Spleen (tissue), 11 donors: ENCODE measurements around the gene SZRD1. TPM values are rescaled to one million over a fixed set of nuclear protein-coding genes. Genes with fewer than 3 reads are reported as not detected.

Experiments used
- DNase-seq: peaks from one replicate; pipeline ENCODE4 v3.0.0-alpha.2; 2020
- H3K27ac ChIP-seq, 8 donors: fragments of 200-600 bp; sonication (generic) in 7 of 8; 1 replicate in 4 of 8; 2 replicates in 4 of 8; pipeline versions ENCODE4 v1.5.0 to v1.8.0; 2016 to 2021; ENCODE audit warnings: inconsistent platforms in 4 of 8, mild to moderate bottlenecking in 4 of 8, moderate library complexity in 1 of 8
- H3K27me3 ChIP-seq, 7 donors: fragments of 200-600 bp; sonication (generic) in 6 of 7; replicated peaks in 1 of 7; 1 replicate in 4 of 7; 2 replicates in 3 of 7; pipeline versions ENCODE4 v1.5.0 to v1.8.0; 2016 to 2021; ENCODE audit warnings: inconsistent platforms in 3 of 7, mild to moderate bottlenecking in 1 of 7
- H3K36me3 ChIP-seq, 6 donors: fragments of 200-600 bp; sonication (generic) in 5 of 6; 1 replicate in 4 of 6; 2 replicates in 2 of 6; pipeline versions ENCODE4 v1.5.0 to v1.8.0; 2016 to 2021; ENCODE audit warnings: inconsistent platforms in 2 of 6
- H3K4me1 ChIP-seq, 6 donors: fragments of 200-600 bp; sonication (generic) in 5 of 6; 1 replicate in 3 of 6; 2 replicates in 3 of 6; pipeline versions ENCODE4 v1.5.0 to v1.8.0; 2016 to 2021; ENCODE audit warnings: inconsistent platforms in 3 of 6
- H3K4me3 ChIP-seq, 8 donors: fragments of 200-600 bp; sonication (generic) in 7 of 8; 1 replicate in 4 of 8; 2 replicates in 4 of 8; pipeline versions ENCODE4 v1.5.0 to v1.8.0; 2016 to 2021; ENCODE audit warnings: inconsistent platforms in 4 of 8, mild to moderate bottlenecking in 4 of 8, moderate library complexity in 2 of 8
- H3K9me3 ChIP-seq, 8 donors: fragments of 200-600 bp; sonication (generic) in 7 of 8; 1 replicate in 4 of 8; 2 replicates in 4 of 8; pipeline versions ENCODE4 v1.5.0 to v1.8.0; 2016 to 2021; ENCODE audit warnings: inconsistent platforms in 4 of 8
- POLR2A ChIP-seq, 3 donors: fragments of 450-650 bp; IDR thresholded peaks; one replicate each; pipeline ENCODE4 v1.5.1; 2017; ENCODE audit warnings: antibody characterized with exemption in 3 of 3, mild to moderate bottlenecking in 1 of 3
- POLR2AphosphoS5 ChIP-seq, 3 donors: sonication (generic); formaldehyde crosslinking; IDR thresholded peaks; one replicate each; pipeline ENCODE4 v1.5.1; 2017; ENCODE audit warnings: antibody characterized with exemption in 3 of 3
- WGBS, 5 donors: extraction: QIAGEN DNeasy Blood & Tissue Kit in 3 of 5; methylation state at CpG; one replicate each; pipeline versions ENCODE4 v1.1.5 to v1.1.7; 2013 to 2018; 5-methylcytosine and 5-hydroxymethylcytosine counted together
- intact Hi-C: fragments of 100-400 bp; cut with DNase I; formaldehyde crosslinking; loops from one replicate; pipeline ENCODE4 v1.15.0; 2023; ENCODE audit warnings: low total_unique reads
- polyA plus RNA-seq, 3 donors: library from polyadenylated mRNA; stranded (reverse); fragments of 200-250 nt; gene quantifications; one replicate each; pipeline ENCODE4 v1.2.1, GENCODE V29; 2013
- total RNA-seq, 7 donors: library from RNA; depleted of rRNA in 3 of 7; stranded (reverse); fragments of >200 nt in 3 of 7; fragmentation: NEBNext Ultra II Directional in 4 of 7; extraction: Animal tissue kit (Norgen Biotek cat#: 25700) in 4 of 7; gene quantifications; one replicate each; pipeline versions ENCODE4 v1.1.0 to v1.2.1, GENCODE V29; 2016 to 2021
- TF ChIP-seq, protein P1 (sequence below), 11 experiments: fragments of 200-600 bp in 7 of 11; fragments of 450-650 bp in 4 of 11; sonication (generic) in 4 of 11; IDR thresholded peaks in 8 of 11; conservative IDR thresholded peaks in 3 of 11; 1 replicate in 7 of 11; 2 replicates in 4 of 11; pipeline versions ENCODE4 v1.4.0 to v1.8.0; 2016 to 2021; ENCODE audit warnings: antibody characterized with exemption in 11 of 11, inconsistent platforms in 4 of 11, mild to moderate bottlenecking in 1 of 11
- donor health status: healthy with polysubstance abuse.
- donor health status: DM: no; HTN: no; CAD: no; lungs with moderate emphysema.
- donor health status: DM: no; HTN: no; CAD: no.
- donor health status: Bipolar disorder and iron deficiency.
- donor health status: healthy.
- donor health status: DM: no; HTN: no; CAD: no.
- donor health status: DM: yes; HTN: yes; CAD: no.

Gene SZRD1
- total and polyA plus RNA-seq, 10 donors = 37.8 to 129 (median 84.6) TPM

GRCh38 chr1:16438516-16438915, 71.5 kb downstream of the SZRD1 start:
- intact Hi-C loops = no loop called here
- no peak for DNase-seq
- Histone ChIP-seq H3K27ac (no peak overlapping the region), H3K4me3 (no peak overlapping the region), H3K27me3 (no peaks in the 10 kb centered on the region), H3K9me3 (no peaks in the 10 kb centered on the region), H3K36me3 (peaks cover 0 to 17% (median 4%) of the 10 kb centered on the region in 6 donors), H3K4me1 (peaks cover 22 to 47% (median 31%) of the 10 kb centered on the region in 6 donors)
- WGBS, 5 donors = 91 to 95% (median 95%) methylated on average over 2 of the region's 2 CpGs
- TF ChIP-seq POLR2A (IDR thresholded peaks at IDR 0.05) (no peak), POLR2AphosphoS5 (IDR thresholded peaks at IDR 0.05) (no peak)
- TF ChIP-seq, protein P1, sequence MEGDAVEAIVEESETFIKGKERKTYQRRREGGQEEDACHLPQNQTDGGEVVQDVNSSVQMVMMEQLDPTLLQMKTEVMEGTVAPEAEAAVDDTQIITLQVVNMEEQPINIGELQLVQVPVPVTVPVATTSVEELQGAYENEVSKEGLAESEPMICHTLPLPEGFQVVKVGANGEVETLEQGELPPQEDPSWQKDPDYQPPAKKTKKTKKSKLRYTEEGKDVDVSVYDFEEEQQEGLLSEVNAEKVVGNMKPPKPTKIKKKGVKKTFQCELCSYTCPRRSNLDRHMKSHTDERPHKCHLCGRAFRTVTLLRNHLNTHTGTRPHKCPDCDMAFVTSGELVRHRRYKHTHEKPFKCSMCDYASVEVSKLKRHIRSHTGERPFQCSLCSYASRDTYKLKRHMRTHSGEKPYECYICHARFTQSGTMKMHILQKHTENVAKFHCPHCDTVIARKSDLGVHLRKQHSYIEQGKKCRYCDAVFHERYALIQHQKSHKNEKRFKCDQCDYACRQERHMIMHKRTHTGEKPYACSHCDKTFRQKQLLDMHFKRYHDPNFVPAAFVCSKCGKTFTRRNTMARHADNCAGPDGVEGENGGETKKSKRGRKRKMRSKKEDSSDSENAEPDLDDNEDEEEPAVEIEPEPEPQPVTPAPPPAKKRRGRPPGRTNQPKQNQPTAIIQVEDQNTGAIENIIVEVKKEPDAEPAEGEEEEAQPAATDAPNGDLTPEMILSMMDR (IDR thresholded peaks at IDR 0.05 in 8 of 11, conservative IDR thresholded peaks at IDR 0.05 in 3 of 11) = no peak

GRCh38 chr1:16438924-16439323, 71.9 kb downstream of the SZRD1 start:
- no peaks in the 10 kb centered on the region for H3K9me3 ChIP-seq
- TF ChIP-seq POLR2AphosphoS5 (IDR thresholded peaks at IDR 0.05) (no peak), POLR2A (IDR thresholded peaks at IDR 0.05) (no peak)
- TF ChIP-seq, protein P1 (IDR thresholded peaks at IDR 0.05 in 8 of 11, conservative IDR thresholded peaks at IDR 0.05 in 3 of 11) = no peak
- intact Hi-C loops = no loop called here
- no peak for DNase-seq
- no peaks in the 10 kb centered on the region for H3K27me3 ChIP-seq
- H3K4me1 ChIP-seq = peaks cover 22 to 50% (median 33%) of the 10 kb centered on the region in 6 donors
- H3K36me3 ChIP-seq = peaks cover 0 to 21% (median 8%) of the 10 kb centered on the region in 6 donors
- H3K4me3 ChIP-seq = no peak overlapping the region
- peak overlapping the region in 1 of 8 donors; percentile 96 for H3K27ac ChIP-seq
- 84 to 94% (median 92%) methylated on average over 2 of the region's 2 CpGs for WGBS, 5 donors

DNA sequence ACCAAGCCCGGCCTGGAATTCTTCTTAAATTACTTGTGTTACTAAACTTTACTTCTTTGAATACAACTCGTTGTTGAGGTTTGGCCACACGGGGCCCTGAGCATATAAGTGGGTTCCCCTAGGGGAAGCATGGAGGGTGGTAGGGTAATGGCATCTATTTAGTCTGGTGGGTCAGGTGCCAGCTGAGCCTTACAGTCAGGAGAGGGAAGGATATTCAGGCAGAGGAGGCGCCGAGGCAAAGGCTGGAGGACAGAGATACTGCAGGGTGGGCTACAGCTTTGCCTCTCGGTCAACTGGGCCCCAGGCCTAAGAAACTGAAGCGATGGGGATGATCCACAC, 73.1 kb downstream of the SZRD1 start:
- TF ChIP-seq POLR2A (IDR thresholded peaks at IDR 0.05) (no peak), POLR2AphosphoS5 (IDR thresholded peaks at IDR 0.05) (no peak)
- TF ChIP-seq, protein P1 (IDR thresholded peaks at IDR 0.05 in 8 of 11, conservative IDR thresholded peaks at IDR 0.05 in 3 of 11) = no peak
- DNase-seq = no peak
- H3K4me1 ChIP-seq = peaks cover 25 to 61% (median 44%) of the 10 kb centered on the region in 6 donors
- intact Hi-C loops = no loop called here
- H3K27me3 ChIP-seq = no peaks in the 10 kb centered on the region
- WGBS, 5 donors = 40 to 53% (median 44%) methylated on average over 7 of the region's 7 CpGs
- no peaks in the 10 kb centered on the region for H3K9me3 ChIP-seq
- H3K27ac ChIP-seq = peak overlapping the region; percentile 84 to 96 (median 94)
- peaks cover 0 to 33% (median 20%) of the 10 kb centered on the region in 6 donors for H3K36me3 ChIP-seq
- peak overlapping the region; percentile 68 to 99 (median 97) for H3K4me3 ChIP-seq

DNA sequence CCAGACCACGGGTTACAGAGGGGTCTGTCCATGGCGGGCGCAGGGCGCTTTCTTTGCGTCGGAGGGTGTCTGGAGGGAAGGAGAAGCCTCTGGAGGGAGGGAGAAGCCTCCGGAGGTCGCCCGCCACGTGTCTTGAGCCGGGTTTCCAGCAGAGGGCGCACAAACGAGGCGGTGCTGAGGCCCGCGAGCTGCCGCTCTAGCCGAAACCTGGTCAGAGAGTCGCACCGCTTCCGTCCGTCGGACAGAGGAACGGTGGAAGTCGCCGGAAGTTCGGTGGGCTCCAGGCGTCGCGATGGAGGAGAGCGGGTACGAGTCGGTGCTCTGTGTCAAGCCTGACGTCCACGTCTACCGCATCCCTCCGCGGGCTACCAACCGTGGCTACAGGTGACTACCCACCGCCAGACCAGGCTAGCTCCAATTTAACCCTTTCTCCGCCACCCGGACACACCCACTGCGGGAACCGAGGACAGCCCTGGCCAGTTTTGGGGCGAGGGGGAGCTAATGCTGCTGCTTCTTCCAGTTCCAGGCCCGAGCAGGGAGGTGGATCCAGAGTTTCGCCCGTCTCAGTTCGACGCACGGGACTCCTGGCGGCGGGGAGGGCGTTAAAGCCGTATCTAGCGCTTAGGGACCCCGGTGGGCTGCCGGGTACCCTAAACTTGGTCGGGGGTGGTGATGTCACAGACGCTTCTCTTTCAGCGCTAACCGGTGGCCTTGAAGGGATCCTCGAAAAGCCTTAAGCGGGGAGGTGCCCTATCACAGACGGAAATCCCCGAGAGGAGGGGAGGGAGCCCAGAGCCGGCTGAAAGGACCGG, 73.6 kb downstream of the SZRD1 start, which contains the start of gene NECAP2:
NECAP2 (plus strand) TSS at position 255 of the 812 bp plus-strand sequence; CDS start at position 293, 38 bp downstream.
- 0 to 1% (median 1%) methylated on average over 40 to 68 of the region's 68 CpGs for WGBS, 5 donors
- peaks cover 0 to 39% (median 26%) of the 10 kb centered on the region in 6 donors for H3K36me3 ChIP-seq
- H3K27ac ChIP-seq = peak within 1 kb of the TSS; percentile 84 to 96 (median 94)
- peaks cover 25 to 67% (median 49%) of the 10 kb centered on the region in 6 donors for H3K4me1 ChIP-seq
- intact Hi-C loops = no loop called here
- peak; percentile 93 to 95 (median 94) for TF ChIP-seq POLR2AphosphoS5 (IDR thresholded peaks at IDR 0.05)
- TF ChIP-seq POLR2A (IDR thresholded peaks at IDR 0.05) = peak in 1 of 3 donors; percentile 10
- TF ChIP-seq, protein P1 (IDR thresholded peaks at IDR 0.05 in 8 of 11, conservative IDR thresholded peaks at IDR 0.05 in 3 of 11) = peak; percentile 83 to 94 (median 91)
- DNase-seq = peak; percentile 99
- peak within 1 kb of the TSS; percentile 68 to 99 (median 97) for H3K4me3 ChIP-seq
- H3K27me3 ChIP-seq = no peaks in the 10 kb centered on the region
- no peaks in the 10 kb centered on the region for H3K9me3 ChIP-seq
